Measurements from ENCODE around the gene VMO1. TPM values are rescaled to one million over a fixed set of nuclear protein-coding genes. Genes with fewer than 3 reads are reported as not detected.

The VMO1 gene
- total and polyA plus RNA-seq, 2 donors (not counting 3 experiments of a cell fraction or from before 2014, with no cell fraction given), result 0.23 TPM; not detected in 1

- Histone ChIP-seq H3K4me3 (replicated peaks in 1 of 3; ENCODE audit: insufficient read depth in 1 of 3, low read depth in 1 of 3, low read length in 3 of 3) (no peak overlapping the region), H3K79me2 (ENCODE audit: control insufficient read depth, insufficient read depth, low read length) (no peaks in the 10 kb centered on the region), H3K27me3 (ENCODE audit: control insufficient read depth in 2 of 2, insufficient read depth in 2 of 2, low read length in 2 of 2) (peaks cover 9 to 14% of the 10 kb centered on the region in 2 experiments), H3K36me3 (ENCODE audit: control insufficient read depth in 2 of 2, extremely low read depth in 1 of 2, insufficient read depth in 2 of 2, low read length in 2 of 2) (no peaks in the 10 kb centered on the region), H3K9me1 (replicated peaks; ENCODE audit: control insufficient read depth, extremely low read depth, insufficient read depth, low read length) (no peaks in the 10 kb centered on the region), H3K27ac (ENCODE audit: insufficient read depth, low read depth, low read length) (no peak overlapping the region), H3K9ac (replicated peaks; ENCODE audit: extremely low read depth, insufficient read depth, low read length) (no peak overlapping the region), H3K9me3 (replicated peaks; ENCODE audit: control insufficient read depth, insufficient read depth, low read length) (no peaks in the 10 kb centered on the region), H3K4me2 (ENCODE audit: insufficient read depth, low read length) (no peak overlapping the region), H2AFZ (ENCODE audit: low read depth, low read length) (no peak overlapping the region), H3K4me1 (ENCODE audit: control insufficient read depth, extremely low read depth, insufficient read depth, low read length) (peaks cover 9% of the 10 kb centered on the region), H4K20me1 (replicated peaks; ENCODE audit: control insufficient read depth, extremely low read depth, insufficient read depth, low read length) (no peaks in the 10 kb centered on the region)
- dilution Hi-C loops (cut with MboI; ENCODE audit: extremely low pct_ligation_motif_present, low sequenced_read_pairs) (no loop called here), intact Hi-C loops (cut with micrococcal nuclease) (no loop called here)
- ChIA-PET POLR2A (no interaction called here), CTCF (no interaction called here)
- no TSS peak for BruUV-seq (replicated peaks)
- DNase-seq (ENCODE audit: low read depth, low spot score), result no peak
- FAIRE-seq, result no peak
- no peak for TF ChIP-seq MAX (IDR thresholded peaks at IDR 0.05; ENCODE audit: insufficient read depth, insufficient read length)
- no peak for TF ChIP-seq MYC (IDR thresholded peaks at IDR 0.05; ENCODE audit: low read depth, low read length)
- no peak for TF ChIP-seq EZH2 (IDR thresholded peaks at IDR 0.05; ENCODE audit: borderline replicate concordance, low read depth, low read length, severe bottlenecking)
- TF ChIP-seq POLR2AphosphoS5 (IDR thresholded peaks at IDR 0.05; ENCODE audit: insufficient read depth, low read depth, low read length), result no peak
- no peak for TF ChIP-seq CTCF (IDR thresholded peaks at IDR 0.05; ENCODE audit: extremely low read depth in 1 of 2, insufficient read depth in 1 of 2, low read depth in 1 of 2, low read length in 2 of 2)
- TF ChIP-seq FOS (IDR thresholded peaks at IDR 0.05; ENCODE audit: borderline replicate concordance, insufficient read depth, low read length), result no peak
- no peak for TF ChIP-seq POLR2A (IDR thresholded peaks at IDR 0.05; ENCODE audit: low read depth, low read length)
- TF ChIP-seq GATA2 (IDR thresholded peaks at IDR 0.05; ENCODE audit: insufficient read depth, insufficient read length, low read depth, low read length), result no peak
- no peak for TF ChIP-seq JUN (IDR thresholded peaks at IDR 0.05; ENCODE audit: borderline replicate concordance, insufficient read depth, insufficient read length, low read depth)
Measured at GRCh38 chr17:4741544-4741943, 44.6 kb downstream of the VMO1 start.
